Activated B cell treated with CpG ODN at 0.5 μM for 24 hours (primary cell): ENCODE data around the gene ACBD6. TPM values are rescaled to one million over a fixed set of nuclear protein-coding genes. Genes with fewer than 3 reads are reported as not detected.

Experiments used
- ATAC-seq: fragments of 200-7000 bp; cut with Tn5 transposase; one replicate; pipeline ENCODE4 v1.10.0; 2021; ENCODE audit warnings: low read depth, mild to moderate bottlenecking, moderate library complexity
- CTCF ChIA-PET: fragments of 350-600 bp; sonication (Branson Sonifier 250); formaldehyde crosslinking; loops from one replicate; lab custom pipeline; 2021; ENCODE audit warnings: antibody characterized with exemption; lab: Charles Lee
- POLR2A ChIA-PET: fragments of 350-600 bp; sonication (Branson Sonifier 250); formaldehyde crosslinking; loops from one replicate; lab custom pipeline; 2021; ENCODE audit warnings: antibody characterized with exemption; lab: Charles Lee
- DNase-seq: peaks from one replicate; pipeline ENCODE4 v3.0.0; 2022
- H3K27ac Mint-ChIP-seq: one replicate; pipeline ENCODE4 v1.8.0; 2020; ENCODE audit warnings: mixed read lengths
- H3K27me3 Mint-ChIP-seq: one replicate; pipeline ENCODE4 v1.8.0; 2021; ENCODE audit warnings: mixed read lengths
- H3K36me3 Mint-ChIP-seq: one replicate; pipeline ENCODE4 v1.8.0; 2021; ENCODE audit warnings: low read depth, mixed read lengths
- H3K4me1 Mint-ChIP-seq: one replicate; pipeline ENCODE4 v1.8.0; 2021; ENCODE audit warnings: mixed read lengths
- H3K4me3 Mint-ChIP-seq: one replicate; pipeline ENCODE4 v1.8.0; 2020; ENCODE audit warnings: mild to moderate bottlenecking, mixed read lengths
- H3K9me3 Mint-ChIP-seq: one replicate; pipeline ENCODE4 v1.8.0; 2020; ENCODE audit warnings: mixed read lengths
- CTCF ChIP-seq: fragments of 200-600 bp; IDR thresholded peaks from one replicate; pipeline ENCODE4 v1.8.0; 2022; ENCODE audit warnings: antibody characterized with exemption, mild to moderate bottlenecking
- intact Hi-C: fragments of 100-400 bp; cut with micrococcal nuclease; formaldehyde crosslinking; loops from one replicate; pipeline ENCODE4 v1.15.1; 2024
- total RNA-seq: library from RNA; stranded (reverse); gene quantifications from 2 replicates; pipeline ENCODE4 v1.2.3, GENCODE V29; 2022

ACBD6 gene
- total RNA-seq, 1 donor from 2014 or later = 61.5 TPM

- POLR2A ChIA-PET = no interaction called here
- H3K4me1 Mint-ChIP-seq = no peaks in the 10 kb centered on the region
- no peaks in the 10 kb centered on the region for H3K27me3 Mint-ChIP-seq
- no peak overlapping the region for H3K4me3 Mint-ChIP-seq
- no peaks in the 10 kb centered on the region for H3K9me3 Mint-ChIP-seq
- intact Hi-C loops = no loop called here
- CTCF ChIA-PET = no interaction called here
- no peak for TF ChIP-seq CTCF
- ATAC-seq (no peak), DNase-seq (no peak)
- peaks cover 15% of the 10 kb centered on the region for H3K36me3 Mint-ChIP-seq
- H3K27ac Mint-ChIP-seq = no peak overlapping the region
These were observed 232.5 kb downstream of the ACBD6 start for GRCh38 chr1:180269645-180270529.

DNA sequence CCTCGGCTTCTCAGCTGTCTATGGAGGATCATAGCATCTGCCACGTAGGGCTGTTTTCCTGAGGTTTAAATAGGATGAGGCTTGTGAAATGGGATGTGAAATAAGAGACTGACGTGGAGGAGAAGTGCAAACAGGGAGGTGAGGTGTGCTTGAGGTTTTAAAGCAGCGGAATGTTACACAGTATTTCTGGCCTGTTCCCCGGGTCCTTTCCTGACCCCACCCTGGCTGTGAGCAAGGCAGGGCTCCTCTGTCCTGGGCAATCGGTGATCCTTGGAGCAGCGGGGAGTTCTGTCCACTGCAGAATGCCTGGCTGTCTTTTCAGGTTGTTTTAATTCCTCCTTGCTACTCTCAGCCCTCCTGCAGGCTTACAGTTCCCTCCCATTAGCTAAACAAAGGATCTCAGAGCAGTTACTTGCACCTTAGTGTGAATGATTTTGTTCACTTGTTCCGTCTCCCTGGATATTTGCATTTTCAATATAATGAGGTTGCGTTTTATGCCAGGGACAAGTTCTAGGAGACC lies 233.8 kb downstream of the ACBD6 start:
- Mint-ChIP-seq H3K4me1 (no peaks in the 10 kb centered on the region), H3K9me3 (no peaks in the 10 kb centered on the region), H3K27ac (no peak overlapping the region), H3K4me3 (no peak overlapping the region), H3K27me3 (no peaks in the 10 kb centered on the region), H3K36me3 (peaks cover 4% of the 10 kb centered on the region)
- ChIA-PET CTCF (no interaction called here), POLR2A (no interaction called here)
- no peak for ATAC-seq
- TF ChIP-seq CTCF = no peak
- intact Hi-C loops = no loop called here
- DNase-seq = no peak

- no peaks in the 10 kb centered on the region for H3K9me3 Mint-ChIP-seq
- no peak for ATAC-seq
- intact Hi-C loops = no loop called here
- DNase-seq = no peak
- ChIA-PET CTCF (no interaction called here), POLR2A (no interaction called here)
- H3K4me3 Mint-ChIP-seq = no peak overlapping the region
- no peaks in the 10 kb centered on the region for H3K27me3 Mint-ChIP-seq
- no peaks in the 10 kb centered on the region for H3K4me1 Mint-ChIP-seq
- TF ChIP-seq CTCF = no peak
- H3K27ac Mint-ChIP-seq = no peak overlapping the region
- H3K36me3 Mint-ChIP-seq = no peaks in the 10 kb centered on the region
These were observed 234.4 kb downstream of the ACBD6 start for GRCh38 chr1:180267761-180268555.

GRCh38 chr1:180267211-180267561 lies 235.2 kb downstream of the ACBD6 start:
- H3K27me3 Mint-ChIP-seq = no peaks in the 10 kb centered on the region
- no peak overlapping the region for H3K27ac Mint-ChIP-seq
- H3K4me1 Mint-ChIP-seq = no peaks in the 10 kb centered on the region
- no peaks in the 10 kb centered on the region for H3K9me3 Mint-ChIP-seq
- intact Hi-C loops = no loop called here
- no peak for TF ChIP-seq CTCF
- ChIA-PET POLR2A (no interaction called here), CTCF (no interaction called here)
- no peak overlapping the region for H3K4me3 Mint-ChIP-seq
- H3K36me3 Mint-ChIP-seq = no peaks in the 10 kb centered on the region
- no peak for ATAC-seq
- DNase-seq = no peak
